GM12873 (cell line): ENCODE results near the gene FAH.

Experiments
- TF ChIP-seq, protein P1 (sequence below): IDR thresholded peaks from 2 replicates; pipeline ENCODE4 v1.5.1; 2012; ENCODE audit warnings: low read depth, mild to moderate bottlenecking, moderate library complexity, low read length, control low read depth; ENCODE audit not compliant: insufficient read depth; ENCODE audit errors: missing control alignments

Gene FAH

DNA sequence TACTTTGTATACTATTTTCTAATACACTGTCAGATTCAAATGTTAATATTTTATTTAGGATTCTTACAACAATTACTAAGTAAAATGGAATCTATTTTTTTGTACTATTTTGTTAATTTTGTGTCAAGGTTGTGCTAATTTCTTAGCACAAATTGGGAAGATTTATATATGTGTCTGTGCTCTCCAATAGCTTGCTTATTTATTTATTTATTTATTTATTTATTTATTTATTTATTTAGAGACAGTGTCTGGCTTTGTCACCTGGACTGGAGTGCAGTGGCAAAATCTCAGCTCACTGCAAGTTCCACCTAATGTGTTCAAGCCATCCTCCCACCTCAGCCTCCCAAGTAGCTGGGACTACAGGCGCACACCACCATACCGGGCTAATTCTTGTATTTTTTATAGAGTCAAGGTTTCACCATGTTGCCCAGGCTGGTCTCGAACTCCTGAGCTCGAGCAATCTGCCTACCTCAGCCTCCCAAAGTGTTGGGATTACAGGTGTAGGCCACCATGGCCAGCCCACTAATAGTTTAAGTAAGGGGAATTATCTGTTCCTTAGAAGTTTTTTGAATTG is 64.6 kb downstream of the FAH start:
- TF ChIP-seq, protein P1, sequence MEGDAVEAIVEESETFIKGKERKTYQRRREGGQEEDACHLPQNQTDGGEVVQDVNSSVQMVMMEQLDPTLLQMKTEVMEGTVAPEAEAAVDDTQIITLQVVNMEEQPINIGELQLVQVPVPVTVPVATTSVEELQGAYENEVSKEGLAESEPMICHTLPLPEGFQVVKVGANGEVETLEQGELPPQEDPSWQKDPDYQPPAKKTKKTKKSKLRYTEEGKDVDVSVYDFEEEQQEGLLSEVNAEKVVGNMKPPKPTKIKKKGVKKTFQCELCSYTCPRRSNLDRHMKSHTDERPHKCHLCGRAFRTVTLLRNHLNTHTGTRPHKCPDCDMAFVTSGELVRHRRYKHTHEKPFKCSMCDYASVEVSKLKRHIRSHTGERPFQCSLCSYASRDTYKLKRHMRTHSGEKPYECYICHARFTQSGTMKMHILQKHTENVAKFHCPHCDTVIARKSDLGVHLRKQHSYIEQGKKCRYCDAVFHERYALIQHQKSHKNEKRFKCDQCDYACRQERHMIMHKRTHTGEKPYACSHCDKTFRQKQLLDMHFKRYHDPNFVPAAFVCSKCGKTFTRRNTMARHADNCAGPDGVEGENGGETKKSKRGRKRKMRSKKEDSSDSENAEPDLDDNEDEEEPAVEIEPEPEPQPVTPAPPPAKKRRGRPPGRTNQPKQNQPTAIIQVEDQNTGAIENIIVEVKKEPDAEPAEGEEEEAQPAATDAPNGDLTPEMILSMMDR: no peak

- TF ChIP-seq, protein P1: no peak
Observed at GRCh38 chr15:80219955-80220354, 67.2 kb downstream of the FAH start.

DNA sequence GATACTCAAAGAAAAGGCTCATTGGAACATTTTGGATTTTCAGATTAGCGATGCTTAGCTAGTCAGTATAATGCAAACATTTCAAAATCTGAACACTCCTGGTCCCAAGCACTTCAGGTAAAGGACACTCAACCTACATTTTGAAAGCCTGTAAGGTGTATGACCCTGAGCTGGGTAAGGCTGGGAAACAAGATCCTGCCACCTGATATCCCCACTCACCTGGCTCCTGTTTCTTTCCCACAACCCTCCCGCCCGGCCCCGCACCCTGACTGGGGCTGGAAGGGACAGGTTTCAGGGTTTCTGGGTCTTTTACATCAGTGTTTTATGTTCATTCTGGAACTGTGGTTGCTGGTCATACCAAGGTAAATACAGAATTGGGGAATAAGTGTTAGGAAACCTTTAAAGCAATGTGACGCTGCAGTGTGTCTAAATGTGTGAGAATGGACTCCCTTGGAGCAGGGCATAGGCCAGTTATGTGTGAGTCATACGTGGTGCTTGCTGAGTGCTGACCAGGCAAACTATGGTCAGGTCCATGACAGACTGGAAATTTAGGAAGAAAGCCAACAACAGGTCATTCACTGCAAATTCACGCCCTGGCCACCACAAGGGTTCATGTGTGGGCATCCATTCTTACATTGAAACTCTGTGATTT is 76.3 kb downstream of the FAH start:
- TF ChIP-seq, protein P1: no peak

DNA sequence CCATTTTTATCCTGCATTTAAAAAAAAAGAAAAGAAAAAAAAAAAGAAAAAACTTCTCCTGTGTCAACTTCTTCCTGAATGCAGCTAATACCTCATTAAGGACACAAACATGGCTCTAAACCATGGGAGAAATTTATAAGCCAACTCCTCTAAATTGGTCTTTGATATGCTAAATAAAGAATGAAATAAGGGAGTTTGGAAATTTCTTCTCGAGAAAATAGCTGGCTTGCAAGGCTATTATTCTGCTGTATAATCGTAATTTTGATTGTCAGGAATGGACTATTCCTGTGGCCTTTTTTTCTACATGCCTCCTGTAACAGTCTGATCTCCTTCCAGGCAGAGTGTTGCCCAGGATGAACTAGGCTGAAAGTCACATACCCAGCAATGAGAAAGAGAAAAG is 78.6 kb downstream of the FAH start:
- TF ChIP-seq, protein P1: no peak

DNA sequence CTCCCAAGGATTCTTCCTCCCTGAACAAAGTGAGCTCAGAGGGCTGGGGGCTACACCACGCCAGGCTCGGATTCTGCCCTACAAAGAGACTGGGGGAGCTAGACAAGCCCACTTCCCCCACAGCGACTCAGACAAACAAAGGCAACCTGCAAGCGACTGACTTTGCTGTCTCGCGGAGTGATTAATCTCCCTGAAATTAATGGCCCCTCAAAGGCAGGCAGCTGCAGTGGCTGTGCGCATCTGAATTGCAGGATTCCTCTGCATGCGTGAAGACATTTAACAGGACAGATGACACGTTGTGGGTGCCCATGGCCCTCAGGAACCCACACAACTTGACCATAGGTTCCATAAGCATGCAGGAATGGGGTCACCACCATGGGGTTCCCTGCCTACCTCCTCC is 80.8 kb downstream of the FAH start:
- TF ChIP-seq, protein P1: no peak

- TF ChIP-seq, protein P1: peak; percentile 82
Observed at GRCh38 chr15:80234883-80235282, 82.1 kb downstream of the FAH start.
